ENCODE results near the gene CRYM. TPM values are rescaled to one million over a fixed set of nuclear protein-coding genes. Genes with fewer than 3 reads are reported as not detected.
A peak's percentile ranks its signal among the peaks of the same experiment; 100 is the strongest.

The CRYM gene
- total and polyA plus RNA-seq, 2 experiments from 2014 or later: not detected

- Histone ChIP-seq H3K9me3 (ENCODE audit: low read depth) (no peaks in the 10 kb centered on the region), H3K4me3 (no peak overlapping the region), H3K36me3 (no peaks in the 10 kb centered on the region), H3K27ac (no peak overlapping the region), H3K4me1 (ENCODE audit: low read depth) (no peaks in the 10 kb centered on the region), H3K27me3 (peaks cover 4% of the 10 kb centered on the region)
- TF ChIP-seq CTCF (IDR thresholded peaks at IDR 0.05; ENCODE audit: low read depth, low read length): no peak
- DNase-seq (ENCODE audit: low read depth in 1 of 2, low spot score in 1 of 2): no peak
Observed at GRCh38 chr16:21224800-21225199, 53.3 kb downstream of the CRYM start.

GRCh38 chr16:21223787-21224186, 54.3 kb downstream of the CRYM start:
- Histone ChIP-seq H3K27me3 (peaks cover 4% of the 10 kb centered on the region), H3K36me3 (no peaks in the 10 kb centered on the region), H3K4me3 (no peak overlapping the region), H3K9me3 (ENCODE audit: low read depth) (no peaks in the 10 kb centered on the region), H3K27ac (no peak overlapping the region), H3K4me1 (ENCODE audit: low read depth) (no peaks in the 10 kb centered on the region)
- no peak for DNase-seq (ENCODE audit: low read depth in 1 of 2, low spot score in 1 of 2)
- no peak for TF ChIP-seq CTCF (IDR thresholded peaks at IDR 0.05; ENCODE audit: low read depth, low read length)

GRCh38 chr16:21222495-21223337, 55.4 kb downstream of the CRYM start:
- TF ChIP-seq CTCF (IDR thresholded peaks at IDR 0.05; ENCODE audit: low read depth, low read length): no peak
- no peaks in the 10 kb centered on the region for H3K36me3 ChIP-seq
- H3K27me3 ChIP-seq: peaks cover 4% of the 10 kb centered on the region
- no peak for DNase-seq (ENCODE audit: low read depth in 1 of 2, low spot score in 1 of 2)
- H3K4me3 ChIP-seq: no peak overlapping the region
- H3K27ac ChIP-seq: no peak overlapping the region
- no peaks in the 10 kb centered on the region for H3K4me1 ChIP-seq (ENCODE audit: low read depth)
- no peaks in the 10 kb centered on the region for H3K9me3 ChIP-seq (ENCODE audit: low read depth)

- no peak for DNase-seq (ENCODE audit: low read depth in 1 of 2, low spot score in 1 of 2)
- H3K4me1 ChIP-seq (ENCODE audit: low read depth): no peaks in the 10 kb centered on the region
- no peak overlapping the region for H3K4me3 ChIP-seq
- no peaks in the 10 kb centered on the region for H3K36me3 ChIP-seq
- no peak overlapping the region for H3K27ac ChIP-seq
- peaks cover 4% of the 10 kb centered on the region for H3K27me3 ChIP-seq
- H3K9me3 ChIP-seq (ENCODE audit: low read depth): no peaks in the 10 kb centered on the region
- no peak for TF ChIP-seq CTCF (IDR thresholded peaks at IDR 0.05; ENCODE audit: low read depth, low read length)
Observed at GRCh38 chr16:21219551-21219950, 58.5 kb downstream of the CRYM start.

GRCh38 chr16:21218153-21218552, 59.9 kb downstream of the CRYM start:
- Histone ChIP-seq H3K27ac (no peak overlapping the region), H3K4me3 (no peak overlapping the region), H3K4me1 (ENCODE audit: low read depth) (no peaks in the 10 kb centered on the region), H3K36me3 (no peaks in the 10 kb centered on the region), H3K27me3 (peaks cover 4% of the 10 kb centered on the region), H3K9me3 (ENCODE audit: low read depth) (no peaks in the 10 kb centered on the region)
- DNase-seq (ENCODE audit: low read depth in 1 of 2, low spot score in 1 of 2): peak in 1 of 2 donors; percentile 31
- no peak for TF ChIP-seq CTCF (IDR thresholded peaks at IDR 0.05; ENCODE audit: low read depth, low read length)

Data from cardiac muscle cell (in vitro differentiated cells and primary cell).